HuH-7 (cell line): ENCODE data around the gene LHPP.
A peak's percentile ranks its signal among the peaks of the same experiment; 100 is the strongest.

Source experiments
- DNase-seq: peaks from one replicate; pipeline ENCODE4 v3.0.0; 2011; ENCODE audit warnings: low spot score

LHPP gene

DNA sequence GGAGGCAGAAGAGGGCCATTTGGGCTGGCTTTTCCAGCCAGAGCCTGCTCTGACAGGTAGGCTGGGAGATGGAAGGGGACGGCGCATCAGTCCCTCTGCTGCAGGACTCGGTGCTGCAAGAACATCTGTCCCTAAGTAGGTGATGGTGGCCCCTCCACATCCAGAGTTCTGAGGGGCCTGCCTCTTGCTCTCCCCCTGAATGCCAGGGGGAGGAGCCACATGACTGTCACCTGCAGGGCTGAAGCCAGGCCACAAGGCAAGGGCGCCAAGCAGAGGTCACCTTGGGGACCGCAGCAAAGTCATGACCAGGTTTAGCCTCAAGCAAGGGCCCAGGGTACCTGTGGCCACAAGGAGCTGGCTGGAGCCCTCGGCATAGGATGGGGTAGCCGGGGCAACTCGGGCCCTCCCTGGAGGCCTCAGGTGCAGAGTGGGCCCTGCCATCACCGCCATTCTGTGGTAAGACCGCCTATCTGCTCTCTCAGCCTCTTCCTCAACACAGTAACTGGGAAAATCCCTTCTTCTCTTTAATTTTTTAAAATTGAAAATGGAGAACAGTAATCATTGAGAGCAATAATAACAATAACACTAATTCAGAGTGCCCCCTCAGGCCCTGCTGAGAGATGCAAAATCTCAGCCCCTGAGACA is 183.3 kb downstream of the LHPP start:
- DNase-seq, result no peak

DNA sequence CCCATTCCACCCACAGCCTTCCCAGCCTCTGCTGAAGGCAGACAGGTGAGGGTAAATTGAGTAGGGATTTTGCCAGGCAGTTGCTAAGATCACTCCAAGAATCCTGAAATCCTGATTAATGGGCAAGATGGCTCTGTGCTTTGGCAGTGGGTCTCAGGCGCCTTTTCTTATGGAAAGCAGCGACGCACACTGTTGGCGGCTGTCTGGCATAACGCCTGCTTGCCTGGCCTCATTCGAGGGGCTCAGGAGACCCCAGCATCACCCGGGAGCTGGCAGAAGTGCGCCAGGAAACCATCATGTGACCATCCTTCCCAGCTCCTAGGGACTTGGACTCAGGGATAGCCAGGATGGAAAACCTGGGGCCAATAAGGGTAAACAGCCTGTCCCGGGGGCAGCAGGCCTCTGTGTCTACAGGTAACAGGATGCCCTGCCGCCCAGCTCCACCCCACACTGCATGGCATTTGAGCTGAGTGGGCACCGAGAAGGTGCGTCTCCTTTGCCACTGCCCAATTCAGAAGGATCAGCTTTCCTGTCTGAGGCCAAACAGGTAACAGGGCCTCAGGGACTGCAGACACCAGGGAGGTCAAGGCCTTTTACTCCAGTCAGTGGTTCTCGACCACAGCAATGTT is 184.0 kb downstream of the LHPP start:
- no peak for DNase-seq

DNA sequence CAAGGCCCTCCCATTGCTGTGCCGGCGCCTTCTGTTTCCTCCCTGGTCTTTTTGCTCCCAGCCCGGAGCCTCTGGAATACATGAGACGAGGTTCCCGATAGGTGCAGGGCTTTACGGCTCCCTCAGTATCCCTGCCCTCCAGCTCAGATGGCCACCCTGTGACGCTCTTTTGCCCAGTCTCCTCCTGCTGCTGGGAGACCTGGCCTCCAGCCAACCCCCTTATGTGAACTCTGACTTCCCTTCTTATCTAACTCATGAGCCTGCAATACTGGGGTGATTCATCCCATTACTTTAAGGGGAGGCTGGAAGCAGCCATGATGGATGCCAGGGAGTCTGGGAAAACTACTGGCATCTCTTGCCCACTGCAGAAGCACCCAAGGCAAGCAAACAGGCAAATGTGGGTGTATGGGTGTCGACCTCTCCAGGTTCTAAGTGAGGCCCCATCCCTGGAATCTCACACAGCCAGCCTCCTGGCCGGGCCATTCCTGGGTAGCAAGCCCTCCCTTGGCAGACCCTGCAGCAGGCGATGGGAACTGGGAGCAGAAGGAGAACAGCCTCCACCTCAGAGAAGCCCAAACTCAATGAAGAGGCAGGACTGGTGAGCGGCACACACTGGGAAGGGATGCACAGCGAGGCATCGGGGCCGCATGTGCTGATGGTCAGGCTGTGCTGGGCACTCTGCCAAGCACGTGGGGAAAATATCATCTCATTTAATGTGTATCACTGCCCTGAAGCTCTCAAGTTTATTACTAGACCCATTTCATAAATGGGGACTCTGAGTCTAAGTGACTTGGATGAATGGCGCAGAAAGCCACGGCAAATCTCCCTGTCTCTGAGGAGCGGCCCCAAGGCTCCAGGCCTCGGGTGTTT is 185.1 kb downstream of the LHPP start:
- no peak for DNase-seq

DNA sequence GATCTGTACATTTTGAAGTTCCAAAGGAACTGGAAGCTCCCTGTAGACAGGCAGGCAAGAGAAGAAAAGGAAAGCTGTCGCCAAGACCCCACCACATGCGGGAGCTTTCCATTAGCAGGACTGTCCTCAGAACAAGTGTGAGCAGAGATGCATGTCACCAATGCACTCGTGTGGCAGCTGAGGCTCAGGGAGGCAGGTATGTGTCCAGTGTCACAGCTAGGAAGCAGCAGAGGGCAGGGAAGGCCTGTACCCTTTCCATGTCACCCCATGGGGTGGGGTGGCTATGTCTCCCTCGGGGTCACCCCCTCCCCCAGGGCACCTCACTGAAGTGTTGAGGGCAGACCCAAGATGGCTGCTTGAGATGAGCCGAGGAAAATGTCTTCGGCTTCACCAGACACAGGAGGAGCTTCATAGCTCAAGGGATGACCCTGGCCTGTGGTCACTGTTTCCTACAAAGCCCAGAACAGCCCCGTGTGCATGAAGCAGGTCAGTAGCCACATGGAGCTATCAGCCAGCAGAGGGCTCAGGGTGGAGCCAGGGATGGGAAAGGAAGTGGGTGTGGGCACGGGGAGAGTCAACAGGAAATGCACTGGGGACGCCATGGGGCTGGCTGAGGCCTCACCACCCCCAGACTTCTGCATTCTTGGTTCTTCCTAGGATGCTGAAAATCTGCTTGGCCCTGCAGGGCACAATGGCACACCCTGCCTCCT is 186.0 kb downstream of the LHPP start:
- DNase-seq, result peak; percentile 59

DNA sequence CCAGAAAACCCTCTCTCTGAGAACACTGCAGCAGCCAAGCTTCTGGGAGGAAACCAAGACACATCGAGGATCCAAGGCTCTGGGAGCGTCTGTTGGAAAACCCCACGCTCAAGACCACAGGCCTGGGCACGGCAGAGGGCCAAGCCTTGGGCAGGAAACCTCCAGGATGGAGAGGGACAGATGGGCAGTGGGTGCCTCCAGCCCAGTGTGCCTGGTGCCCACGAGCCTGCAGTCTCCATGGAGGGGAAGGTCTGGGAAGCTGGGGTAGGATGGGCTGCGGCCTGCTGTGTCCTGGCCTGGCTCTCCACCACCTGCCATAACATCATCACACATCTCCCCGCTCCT is 186.5 kb downstream of the LHPP start:
- no peak for DNase-seq

DNA sequence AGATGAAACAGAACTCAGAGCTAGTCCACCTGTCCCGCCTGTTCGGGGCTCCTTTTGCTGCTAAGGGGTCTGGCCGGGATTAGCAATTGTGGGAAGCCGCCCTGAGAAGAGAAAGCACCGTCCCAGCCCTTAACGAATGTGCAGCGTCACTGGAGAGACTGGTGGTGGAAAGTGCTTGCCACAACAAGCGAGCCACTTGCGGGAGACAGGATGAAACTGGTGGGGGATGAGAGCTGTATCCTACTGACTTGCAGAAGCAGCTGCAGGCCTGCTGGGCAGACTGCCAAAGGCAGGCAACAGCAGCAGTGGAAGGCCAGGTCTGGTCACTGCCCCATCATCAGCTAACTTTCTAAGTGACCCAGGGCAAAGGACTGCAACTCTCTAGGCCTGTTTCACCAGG is 187.1 kb downstream of the LHPP start:
- DNase-seq, result no peak

DNA sequence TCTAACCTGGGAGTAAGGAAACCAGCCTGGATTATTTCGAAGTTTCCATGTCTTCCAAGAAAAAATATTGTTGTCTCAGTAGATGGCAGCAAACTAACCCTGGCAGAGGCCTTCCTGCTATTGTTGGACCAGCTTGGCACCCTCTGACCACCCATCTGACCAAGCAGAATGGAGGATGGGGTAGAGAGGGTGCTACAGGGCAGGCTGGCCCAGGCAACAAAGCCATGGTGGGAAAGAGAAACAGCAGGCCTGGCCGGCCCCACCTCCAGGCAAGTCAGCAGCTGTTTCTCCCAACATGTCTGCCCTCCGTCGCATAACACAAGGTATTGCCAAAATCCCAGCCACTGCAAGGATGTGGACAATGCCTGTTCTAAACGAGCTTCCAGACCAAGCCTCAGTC is 187.6 kb downstream of the LHPP start:
- DNase-seq, result no peak

DNA sequence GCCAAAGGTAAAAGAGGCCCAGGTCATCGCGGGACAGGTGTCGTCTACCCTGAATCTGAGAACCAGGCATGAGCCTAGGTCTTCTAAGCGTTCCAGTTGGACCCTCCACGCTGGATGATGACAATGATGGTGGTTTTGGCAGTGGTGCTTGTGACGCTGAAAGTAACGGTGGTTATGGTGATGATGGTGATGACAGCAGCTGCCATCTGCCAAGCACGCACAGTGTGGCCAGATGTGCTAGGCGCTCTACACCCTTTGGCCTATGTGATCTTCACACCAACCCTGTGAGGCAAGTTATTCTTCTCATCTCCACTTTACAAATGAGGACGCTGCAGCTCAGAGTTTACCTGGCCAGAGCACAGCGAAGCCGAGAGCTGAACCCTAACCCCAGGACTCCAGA is 188.6 kb downstream of the LHPP start:
- DNase-seq, result no peak

DNA sequence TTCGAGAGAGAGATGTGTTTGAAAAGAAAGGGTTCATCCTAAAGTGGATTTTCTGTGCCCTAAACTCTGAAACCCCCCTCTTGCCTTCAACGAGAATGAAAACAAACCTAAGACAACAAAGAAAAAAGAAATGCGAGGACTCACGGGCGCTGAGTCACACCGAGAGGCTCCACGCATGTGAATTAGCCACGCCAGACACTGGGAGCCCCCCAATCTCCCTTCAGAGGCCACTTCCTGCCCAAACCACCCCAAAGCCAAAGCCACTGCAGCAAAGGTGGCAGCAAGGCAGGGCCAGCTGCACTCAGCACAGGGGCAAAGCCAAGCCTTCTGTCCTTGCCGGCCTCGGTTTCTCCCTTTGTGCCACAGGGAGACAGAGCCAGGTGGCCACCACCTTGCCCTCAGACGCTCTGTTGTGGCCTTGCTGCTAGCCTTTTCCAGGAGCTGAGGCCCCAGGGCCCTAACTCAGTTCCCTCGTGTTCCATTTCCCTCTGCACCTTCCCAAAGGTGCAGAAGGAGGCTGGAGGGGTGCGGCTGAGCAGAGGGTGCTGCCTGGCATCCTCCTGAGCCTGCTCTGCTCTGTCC is 189.3 kb downstream of the LHPP start:
- DNase-seq, result no peak

DNA sequence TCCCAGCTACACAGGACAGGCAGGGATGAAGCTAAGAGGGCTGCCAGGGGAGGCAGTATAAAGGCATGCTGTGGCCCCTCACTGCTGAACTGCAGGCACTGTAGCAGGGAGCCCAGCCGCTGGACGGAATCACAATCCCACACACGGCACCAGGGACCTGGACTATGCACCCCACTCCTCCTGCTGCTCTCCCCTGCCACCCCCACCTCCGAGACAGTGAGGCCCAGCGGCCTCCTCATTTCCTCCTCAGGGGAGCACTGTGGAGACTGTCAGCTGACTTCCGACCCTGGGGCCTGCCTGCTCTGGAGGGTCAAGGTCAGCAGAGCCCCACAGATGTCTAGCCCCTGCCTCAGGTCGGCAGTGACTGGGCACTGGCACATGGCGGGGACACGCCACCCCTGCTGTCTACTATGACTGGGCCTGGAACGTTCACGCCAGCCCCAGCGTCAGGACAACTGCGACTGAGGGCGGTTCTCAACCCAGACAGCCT is 189.8 kb downstream of the LHPP start:
- DNase-seq, result no peak

DNA sequence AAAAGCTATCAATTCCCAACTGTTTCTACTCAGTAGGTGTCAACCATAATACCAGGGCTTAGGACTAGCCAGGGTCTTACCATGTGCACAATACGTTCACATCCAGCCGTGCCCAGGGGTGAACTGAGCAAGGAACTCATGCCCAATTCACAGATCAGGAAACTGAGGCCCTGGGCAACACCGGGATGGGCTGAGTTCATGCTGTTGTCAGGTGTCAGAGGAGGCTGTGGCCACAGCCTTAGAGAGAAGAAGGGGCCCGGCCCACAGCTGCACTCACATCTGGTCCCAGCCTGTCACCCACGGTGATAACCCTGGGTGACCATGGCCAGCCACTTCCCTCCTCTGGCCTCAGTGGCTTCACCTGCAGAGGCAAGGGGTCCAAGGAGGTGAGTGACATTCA is 190.6 kb downstream of the LHPP start:
- DNase-seq, result no peak

DNA sequence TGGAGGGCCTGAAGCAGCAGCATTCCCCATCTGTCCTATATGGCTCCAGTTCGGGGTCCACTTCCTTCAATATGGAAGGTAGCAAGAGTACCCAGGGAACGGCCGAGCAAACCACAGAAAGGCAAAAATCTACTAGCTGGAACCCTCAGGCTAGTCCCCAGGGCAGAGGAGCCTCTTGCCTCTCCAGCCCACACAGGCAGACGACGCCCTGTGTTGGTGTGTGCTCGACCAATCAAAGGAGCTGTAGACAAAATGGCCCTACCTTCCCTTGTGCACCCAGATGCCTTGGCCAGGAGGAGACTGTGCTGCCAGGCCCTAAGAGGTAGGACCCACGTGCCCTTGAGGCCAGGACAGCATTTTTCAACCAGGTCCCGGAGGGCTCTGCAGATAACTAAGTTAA is 191.1 kb downstream of the LHPP start:
- DNase-seq, result no peak

DNA sequence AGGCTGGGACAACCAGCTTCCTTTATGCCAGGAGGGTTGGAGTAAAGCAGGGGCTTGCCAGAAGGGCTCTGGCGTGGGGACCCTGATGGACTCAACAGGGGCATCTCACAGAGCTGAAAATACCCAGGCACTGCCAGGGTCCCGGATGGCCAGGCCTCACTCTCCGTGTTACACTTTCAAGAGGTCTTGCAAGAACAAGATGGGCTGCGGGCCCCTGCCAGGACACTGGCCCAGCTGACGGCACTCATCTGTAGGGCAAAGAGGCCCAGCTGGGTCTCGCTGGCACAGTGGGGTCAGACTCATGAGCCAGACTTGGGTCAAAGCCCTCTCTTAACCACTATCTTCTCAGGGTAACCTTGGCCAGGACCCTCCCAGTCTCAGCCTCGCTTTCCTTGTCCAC is 191.7 kb downstream of the LHPP start:
- DNase-seq, result no peak

DNA sequence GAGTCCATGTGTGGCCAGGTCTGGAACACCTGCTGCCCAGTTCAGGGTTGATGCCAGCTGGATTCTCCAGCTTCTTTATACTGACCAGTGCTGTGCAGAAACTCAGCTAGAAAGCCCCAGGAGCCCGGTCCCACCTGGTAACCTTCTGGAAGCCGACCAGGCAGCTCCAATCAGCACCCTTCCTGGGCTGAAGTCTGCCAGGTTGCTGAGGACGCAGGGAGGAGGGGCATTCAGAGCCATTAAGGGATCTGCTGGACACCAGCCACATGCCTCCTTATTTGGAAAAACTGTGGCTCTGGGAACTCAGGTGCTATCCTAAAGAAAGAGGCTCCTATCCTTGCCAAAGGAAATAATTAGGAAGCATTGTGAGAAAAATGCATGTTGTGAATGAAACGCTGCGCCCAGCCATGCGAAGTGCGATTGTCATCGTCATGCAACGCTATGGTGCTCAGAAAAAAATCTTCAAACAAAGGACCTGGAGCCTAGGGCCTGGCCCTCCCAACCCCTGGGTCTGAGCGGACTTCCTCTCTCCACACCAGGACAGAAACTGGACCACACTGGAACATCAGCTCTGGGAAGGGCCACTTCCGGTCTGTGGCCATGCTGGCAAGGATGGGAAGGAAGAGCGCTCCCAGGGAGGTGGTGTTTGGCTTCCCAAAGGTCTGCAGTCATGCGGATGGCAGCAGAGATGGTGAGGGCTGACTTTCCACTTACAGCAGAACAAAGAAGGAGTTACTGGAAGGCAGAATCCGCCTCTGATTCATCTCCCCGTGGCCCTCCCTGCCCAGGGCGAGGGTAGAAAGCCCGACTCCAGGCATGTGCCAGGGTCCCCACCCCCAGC is 192.4 kb downstream of the LHPP start:
- no peak for DNase-seq

DNA sequence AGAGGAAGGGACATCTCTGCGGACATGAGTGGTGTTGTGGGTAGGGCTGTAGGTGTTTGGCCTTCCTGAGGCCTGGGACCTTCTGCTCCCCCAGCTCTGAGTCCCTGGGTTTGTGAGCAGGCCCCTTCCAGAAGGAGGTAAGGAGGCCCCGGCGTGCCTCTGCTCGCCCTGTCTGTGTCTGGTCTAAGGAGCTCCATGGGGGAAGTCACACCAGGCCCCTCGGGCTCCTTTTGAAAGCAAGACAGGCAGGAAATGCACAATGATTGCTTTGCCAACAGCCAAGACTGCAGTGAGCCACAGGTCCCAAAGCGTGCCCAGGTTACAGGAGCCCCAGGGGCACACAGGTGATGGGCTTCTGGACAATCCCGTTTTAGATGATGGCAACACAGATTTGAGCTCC is 193.1 kb downstream of the LHPP start:
- no peak for DNase-seq

DNA sequence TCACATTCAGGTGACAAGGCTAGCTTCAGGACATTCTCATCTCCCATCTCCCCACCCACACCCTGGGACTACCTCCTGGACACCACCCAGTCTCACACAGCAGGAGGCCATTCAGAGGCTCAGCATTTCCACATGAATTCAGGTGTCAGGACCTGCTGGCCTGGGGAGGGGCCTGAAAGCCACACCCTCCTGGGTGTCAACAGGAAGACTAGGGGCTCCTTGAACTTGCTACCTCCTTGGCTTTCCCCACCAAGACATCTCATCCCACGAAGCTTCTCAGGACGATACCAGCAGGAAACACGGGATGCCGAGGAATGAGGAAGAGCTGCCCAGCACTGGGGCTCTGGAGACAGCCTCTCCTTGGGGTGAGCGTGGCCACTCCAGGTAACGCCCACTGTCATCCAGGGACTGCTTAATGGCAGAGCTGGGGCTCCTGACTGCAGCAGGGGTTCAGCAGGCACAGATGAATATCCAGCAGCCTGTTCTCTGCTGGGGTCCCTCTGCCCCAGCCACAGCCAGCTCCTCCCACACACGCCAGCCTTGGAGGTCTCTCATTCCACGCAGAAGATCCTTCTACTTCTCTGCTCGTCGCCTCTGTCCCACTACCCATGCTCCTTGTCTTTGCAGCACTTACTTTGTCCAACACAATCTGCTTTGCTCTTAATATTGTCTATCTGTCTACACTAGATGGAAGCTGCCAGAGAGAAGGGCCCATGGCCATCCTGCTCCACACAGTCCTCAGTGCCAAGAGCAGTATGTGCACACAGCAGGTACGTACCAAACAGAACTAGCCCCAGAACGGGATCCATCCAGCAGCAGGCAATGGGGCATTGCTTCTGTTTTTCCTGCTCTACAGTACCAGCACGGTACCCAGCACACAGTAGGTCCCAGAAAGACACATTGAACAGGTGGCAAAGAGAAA is 193.8 kb downstream of the LHPP start:
- no peak for DNase-seq

DNA sequence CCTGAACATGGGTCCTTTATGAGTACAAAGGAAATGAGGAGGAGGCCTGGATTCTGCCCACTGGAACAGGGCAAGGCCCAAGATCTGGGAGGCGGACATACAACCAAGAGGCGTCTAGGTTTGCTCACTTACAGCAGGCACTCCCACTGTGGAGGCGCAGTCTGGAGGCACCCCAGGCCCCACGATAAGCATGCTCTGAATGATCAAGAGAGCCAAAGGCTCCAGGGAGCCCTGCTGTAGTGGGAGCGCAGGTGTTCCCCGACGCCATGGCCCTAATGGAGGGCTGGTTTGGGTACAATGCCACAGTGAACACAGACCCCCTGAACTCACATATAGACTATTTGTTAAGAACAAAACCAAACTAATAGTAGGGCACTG is 194.5 kb downstream of the LHPP start:
- DNase-seq, result no peak

DNA sequence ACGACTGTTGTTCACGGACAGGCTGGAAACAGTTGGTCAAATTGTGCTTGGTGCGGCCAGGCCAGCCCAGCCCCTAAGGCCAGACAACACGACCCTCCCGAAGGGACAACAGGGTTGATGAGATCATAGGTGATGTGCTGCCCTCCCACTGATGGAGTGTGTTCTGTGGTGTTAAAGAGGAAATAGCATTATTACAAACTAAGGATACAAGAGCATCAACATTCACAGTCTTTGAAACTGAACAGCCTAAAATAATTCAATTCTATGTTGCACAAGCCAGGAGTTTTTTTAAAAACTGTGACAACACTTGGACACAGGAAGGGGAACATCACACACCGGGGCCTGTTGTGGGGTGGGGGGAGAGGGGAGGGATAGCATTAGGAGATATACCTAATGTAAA is 194.9 kb downstream of the LHPP start:
- no peak for DNase-seq

DNA sequence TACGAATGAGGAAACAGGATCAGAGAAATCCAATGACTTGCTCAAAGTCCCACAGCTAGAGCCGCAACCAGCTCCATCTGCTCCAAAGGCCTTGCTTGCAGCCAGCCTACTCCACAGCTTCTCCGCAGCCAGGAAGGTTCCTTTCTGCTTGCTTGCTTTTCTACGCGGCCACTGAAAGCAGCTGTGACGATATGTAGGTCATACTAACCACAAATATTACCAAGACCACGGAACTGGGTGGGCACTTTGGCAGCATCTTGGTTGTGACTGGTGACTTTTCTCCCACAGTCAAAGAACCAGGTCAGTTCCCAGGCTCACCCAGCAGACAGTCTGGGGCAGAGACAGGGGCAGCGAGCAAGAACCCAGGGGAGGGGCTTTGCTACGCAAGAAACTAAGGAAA is 196.2 kb downstream of the LHPP start:
- no peak for DNase-seq

DNA sequence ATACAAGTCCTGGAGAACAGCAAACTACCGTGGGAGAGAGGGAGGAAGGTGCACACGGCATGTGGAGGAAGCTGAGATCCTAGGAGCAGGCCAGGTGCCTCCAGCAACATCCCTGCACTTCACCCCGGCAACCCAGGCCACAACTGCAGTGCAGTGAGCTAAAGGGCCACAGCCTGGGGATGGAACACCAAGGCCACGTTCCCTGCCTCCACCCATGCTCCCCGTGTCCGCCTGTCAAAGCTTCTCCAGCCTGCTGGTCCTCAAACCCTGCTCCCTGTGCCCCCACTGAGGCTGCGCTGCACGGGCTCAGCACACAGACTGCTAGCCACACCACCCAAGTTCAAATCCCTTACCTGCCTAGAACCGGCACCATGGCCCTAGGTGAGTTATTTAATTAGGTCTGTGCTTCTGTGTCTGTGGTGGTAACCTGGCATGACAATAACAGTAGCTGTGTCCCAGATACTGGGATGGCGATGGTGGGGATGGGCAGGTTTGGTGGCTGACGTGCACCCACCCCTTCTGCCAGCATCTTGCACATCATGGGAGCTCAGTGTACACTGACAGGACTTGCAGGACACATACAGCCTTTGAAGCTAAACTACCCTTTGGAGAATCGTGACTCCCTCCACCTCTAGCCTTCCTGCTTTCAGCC is 197.1 kb downstream of the LHPP start:
- DNase-seq, result no peak
